Measurements from ENCODE around the gene CCL21. TPM values are rescaled to one million over a fixed set of nuclear protein-coding genes. Genes with fewer than 3 reads are reported as not detected.

Gene CCL21
- total RNA-seq, 1 experiment from 2014 or later, result not detected

DNA sequence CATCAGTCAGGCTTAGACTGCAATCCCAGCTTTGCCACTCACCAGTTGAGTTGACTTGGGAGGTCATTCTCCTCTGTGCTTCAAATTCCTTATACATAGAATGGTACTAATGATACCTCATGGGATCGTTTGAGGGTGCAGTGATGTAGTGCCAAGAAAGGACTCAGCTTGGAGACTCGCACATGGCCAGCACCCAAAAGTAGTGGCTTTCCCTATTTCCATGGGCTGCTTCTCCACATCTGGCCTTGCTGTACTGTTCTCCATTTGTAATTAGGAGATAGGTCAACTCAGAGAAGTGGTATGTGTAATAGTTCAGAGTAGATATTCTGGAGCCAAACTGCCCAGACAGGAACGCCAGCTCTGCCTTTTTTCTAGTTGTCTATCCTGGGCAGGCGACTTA, 24.3 kb downstream of the CCL21 start:
- H3K27ac Mint-ChIP-seq, result no peak overlapping the region
- CTCF ChIA-PET, result interaction anchor here (1.4 to 9.0 kb wide), 4 partner anchors 15 to 52 kb away, joined by 3 to 60 read pairs (median 13); no protein-coding TSS in a partner anchor
- peaks cover 16% of the 10 kb centered on the region for H3K4me1 Mint-ChIP-seq
- no peaks in the 10 kb centered on the region for H3K9me3 Mint-ChIP-seq
- H3K36me3 Mint-ChIP-seq, result no peaks in the 10 kb centered on the region
- POLR2A ChIA-PET, result no interaction called here
- no peaks in the 10 kb centered on the region for H3K27me3 Mint-ChIP-seq (ENCODE audit: low read depth)
- no peak for DNase-seq (ENCODE audit: low spot score)
- H3K4me3 Mint-ChIP-seq, result no peak overlapping the region
- TF ChIP-seq, protein P1, sequence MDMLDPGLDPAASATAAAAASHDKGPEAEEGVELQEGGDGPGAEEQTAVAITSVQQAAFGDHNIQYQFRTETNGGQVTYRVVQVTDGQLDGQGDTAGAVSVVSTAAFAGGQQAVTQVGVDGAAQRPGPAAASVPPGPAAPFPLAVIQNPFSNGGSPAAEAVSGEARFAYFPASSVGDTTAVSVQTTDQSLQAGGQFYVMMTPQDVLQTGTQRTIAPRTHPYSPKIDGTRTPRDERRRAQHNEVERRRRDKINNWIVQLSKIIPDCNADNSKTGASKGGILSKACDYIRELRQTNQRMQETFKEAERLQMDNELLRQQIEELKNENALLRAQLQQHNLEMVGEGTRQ (CRISPR knock-in tag; IDR thresholded peaks at IDR 0.05), result no peak
- no peak for ATAC-seq

DNA sequence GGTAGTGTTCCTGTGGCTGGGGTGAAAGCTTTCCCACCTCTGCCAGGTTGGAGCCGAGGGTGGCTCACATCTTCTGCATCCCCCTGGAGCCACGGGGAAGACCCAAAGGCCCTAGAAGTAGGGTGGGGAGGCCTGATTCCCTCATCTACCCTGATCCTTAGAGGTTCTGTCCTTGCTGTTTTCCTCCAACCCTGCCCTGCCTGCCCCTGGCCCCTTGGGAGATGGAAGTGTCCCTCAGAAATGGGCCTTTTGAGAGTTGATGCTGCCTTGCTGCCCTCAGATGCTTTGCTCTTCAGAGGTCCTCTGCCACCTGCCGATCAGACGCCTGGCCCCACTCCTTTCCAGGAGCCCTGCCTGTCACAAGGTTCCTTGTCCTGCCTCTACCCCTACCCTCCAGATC, 25.1 kb downstream of the CCL21 start:
- ATAC-seq (no peak), DNase-seq (ENCODE audit: low spot score) (no peak)
- no peaks in the 10 kb centered on the region for H3K27me3 Mint-ChIP-seq (ENCODE audit: low read depth)
- no peaks in the 10 kb centered on the region for H3K9me3 Mint-ChIP-seq
- H3K4me3 Mint-ChIP-seq, result no peak overlapping the region
- no peaks in the 10 kb centered on the region for H3K36me3 Mint-ChIP-seq
- no peak for TF ChIP-seq ELF4 (CRISPR knock-in tag; IDR thresholded peaks at IDR 0.05; ENCODE audit: low read depth)
- ChIA-PET CTCF (interaction anchor here (1.8 to 9.0 kb wide), 3 partner anchors 16 to 20 kb away, joined by 3 to 60 read pairs (median 23); no protein-coding TSS in a partner anchor), POLR2A (no interaction called here)
- H3K4me1 Mint-ChIP-seq, result peaks cover 16% of the 10 kb centered on the region
- H3K27ac Mint-ChIP-seq, result no peak overlapping the region

DNA sequence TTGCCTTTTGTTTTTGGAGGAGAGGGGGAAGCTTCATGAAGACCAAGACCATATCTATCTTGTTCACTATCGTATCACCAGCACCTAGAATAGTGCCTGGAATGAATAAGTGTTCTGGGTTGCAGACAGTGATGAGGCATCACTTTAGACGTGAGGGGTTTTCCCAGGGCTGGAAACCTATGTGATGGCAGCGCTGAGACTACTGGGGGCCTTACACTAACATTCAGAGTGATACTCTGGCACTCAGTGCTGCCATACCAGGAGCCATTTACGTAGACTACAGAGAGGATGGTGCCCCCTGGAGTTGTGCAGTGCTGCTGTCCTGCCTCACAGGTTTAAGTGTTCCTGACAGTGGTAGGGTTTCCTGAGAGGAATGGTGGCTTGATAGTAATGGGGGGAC, 25.8 kb downstream of the CCL21 start:
- no peak overlapping the region for H3K27ac Mint-ChIP-seq
- POLR2A ChIA-PET, result no interaction called here
- no peak for TF ChIP-seq SP1 (CRISPR knock-in tag; conservative IDR thresholded peaks at IDR 0.05)
- no peak for TF ChIP-seq ZNF121 (CRISPR knock-in tag; IDR thresholded peaks at IDR 0.05)
- TF ChIP-seq ESRRA (CRISPR knock-in tag; IDR thresholded peaks at IDR 0.05; ENCODE audit: borderline replicate concordance), result no peak
- TF ChIP-seq GTF2I (CRISPR knock-in tag; conservative IDR thresholded peaks at IDR 0.05), result no peak
- TF ChIP-seq, protein P2, sequence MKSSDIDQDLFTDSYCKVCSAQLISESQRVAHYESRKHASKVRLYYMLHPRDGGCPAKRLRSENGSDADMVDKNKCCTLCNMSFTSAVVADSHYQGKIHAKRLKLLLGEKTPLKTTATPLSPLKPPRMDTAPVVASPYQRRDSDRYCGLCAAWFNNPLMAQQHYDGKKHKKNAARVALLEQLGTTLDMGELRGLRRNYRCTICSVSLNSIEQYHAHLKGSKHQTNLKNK (CRISPR knock-in tag; IDR thresholded peaks at IDR 0.05), result no peak
- no peak for TF ChIP-seq NFE2L1 (CRISPR knock-in tag; IDR thresholded peaks at IDR 0.05)
- TF ChIP-seq ZNF416 (CRISPR knock-in tag; IDR thresholded peaks at IDR 0.05), result no peak
- TF ChIP-seq ZNF671 (CRISPR knock-in tag; IDR thresholded peaks at IDR 0.05), result no peak
- TF ChIP-seq RORB (CRISPR knock-in tag; IDR thresholded peaks at IDR 0.05), result no peak
- TF ChIP-seq KAT7 (CRISPR knock-in tag; IDR thresholded peaks at IDR 0.05; ENCODE audit: borderline replicate concordance), result no peak
- no peak for TF ChIP-seq ZBTB21 (CRISPR knock-in tag; IDR thresholded peaks at IDR 0.05; ENCODE audit: borderline replicate concordance)
- no peak for TF ChIP-seq ZNF263 (CRISPR knock-in tag; IDR thresholded peaks at IDR 0.05; ENCODE audit: low read depth)
- TF ChIP-seq, protein P3, sequence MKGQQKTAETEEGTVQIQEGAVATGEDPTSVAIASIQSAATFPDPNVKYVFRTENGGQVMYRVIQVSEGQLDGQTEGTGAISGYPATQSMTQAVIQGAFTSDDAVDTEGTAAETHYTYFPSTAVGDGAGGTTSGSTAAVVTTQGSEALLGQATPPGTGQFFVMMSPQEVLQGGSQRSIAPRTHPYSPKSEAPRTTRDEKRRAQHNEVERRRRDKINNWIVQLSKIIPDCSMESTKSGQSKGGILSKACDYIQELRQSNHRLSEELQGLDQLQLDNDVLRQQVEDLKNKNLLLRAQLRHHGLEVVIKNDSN (CRISPR knock-in tag; IDR thresholded peaks at IDR 0.05), result no peak
- TF ChIP-seq, protein P4, sequence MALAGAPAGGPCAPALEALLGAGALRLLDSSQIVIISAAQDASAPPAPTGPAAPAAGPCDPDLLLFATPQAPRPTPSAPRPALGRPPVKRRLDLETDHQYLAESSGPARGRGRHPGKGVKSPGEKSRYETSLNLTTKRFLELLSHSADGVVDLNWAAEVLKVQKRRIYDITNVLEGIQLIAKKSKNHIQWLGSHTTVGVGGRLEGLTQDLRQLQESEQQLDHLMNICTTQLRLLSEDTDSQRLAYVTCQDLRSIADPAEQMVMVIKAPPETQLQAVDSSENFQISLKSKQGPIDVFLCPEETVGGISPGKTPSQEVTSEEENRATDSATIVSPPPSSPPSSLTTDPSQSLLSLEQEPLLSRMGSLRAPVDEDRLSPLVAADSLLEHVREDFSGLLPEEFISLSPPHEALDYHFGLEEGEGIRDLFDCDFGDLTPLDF (CRISPR knock-in tag; IDR thresholded peaks at IDR 0.05), result no peak
- TF ChIP-seq, protein P5, sequence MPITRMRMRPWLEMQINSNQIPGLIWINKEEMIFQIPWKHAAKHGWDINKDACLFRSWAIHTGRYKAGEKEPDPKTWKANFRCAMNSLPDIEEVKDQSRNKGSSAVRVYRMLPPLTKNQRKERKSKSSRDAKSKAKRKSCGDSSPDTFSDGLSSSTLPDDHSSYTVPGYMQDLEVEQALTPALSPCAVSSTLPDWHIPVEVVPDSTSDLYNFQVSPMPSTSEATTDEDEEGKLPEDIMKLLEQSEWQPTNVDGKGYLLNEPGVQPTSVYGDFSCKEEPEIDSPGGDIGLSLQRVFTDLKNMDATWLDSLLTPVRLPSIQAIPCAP (CRISPR knock-in tag; IDR thresholded peaks at IDR 0.05), result no peak
- TF ChIP-seq ETV6 (CRISPR knock-in tag; IDR thresholded peaks at IDR 0.05), result no peak
- no peak for TF ChIP-seq HMGA2 (CRISPR knock-in tag; IDR thresholded peaks at IDR 0.05)
- no peak for TF ChIP-seq TCF7 (CRISPR knock-in tag; IDR thresholded peaks at IDR 0.05; ENCODE audit: low read depth)
- TF ChIP-seq, protein P6, sequence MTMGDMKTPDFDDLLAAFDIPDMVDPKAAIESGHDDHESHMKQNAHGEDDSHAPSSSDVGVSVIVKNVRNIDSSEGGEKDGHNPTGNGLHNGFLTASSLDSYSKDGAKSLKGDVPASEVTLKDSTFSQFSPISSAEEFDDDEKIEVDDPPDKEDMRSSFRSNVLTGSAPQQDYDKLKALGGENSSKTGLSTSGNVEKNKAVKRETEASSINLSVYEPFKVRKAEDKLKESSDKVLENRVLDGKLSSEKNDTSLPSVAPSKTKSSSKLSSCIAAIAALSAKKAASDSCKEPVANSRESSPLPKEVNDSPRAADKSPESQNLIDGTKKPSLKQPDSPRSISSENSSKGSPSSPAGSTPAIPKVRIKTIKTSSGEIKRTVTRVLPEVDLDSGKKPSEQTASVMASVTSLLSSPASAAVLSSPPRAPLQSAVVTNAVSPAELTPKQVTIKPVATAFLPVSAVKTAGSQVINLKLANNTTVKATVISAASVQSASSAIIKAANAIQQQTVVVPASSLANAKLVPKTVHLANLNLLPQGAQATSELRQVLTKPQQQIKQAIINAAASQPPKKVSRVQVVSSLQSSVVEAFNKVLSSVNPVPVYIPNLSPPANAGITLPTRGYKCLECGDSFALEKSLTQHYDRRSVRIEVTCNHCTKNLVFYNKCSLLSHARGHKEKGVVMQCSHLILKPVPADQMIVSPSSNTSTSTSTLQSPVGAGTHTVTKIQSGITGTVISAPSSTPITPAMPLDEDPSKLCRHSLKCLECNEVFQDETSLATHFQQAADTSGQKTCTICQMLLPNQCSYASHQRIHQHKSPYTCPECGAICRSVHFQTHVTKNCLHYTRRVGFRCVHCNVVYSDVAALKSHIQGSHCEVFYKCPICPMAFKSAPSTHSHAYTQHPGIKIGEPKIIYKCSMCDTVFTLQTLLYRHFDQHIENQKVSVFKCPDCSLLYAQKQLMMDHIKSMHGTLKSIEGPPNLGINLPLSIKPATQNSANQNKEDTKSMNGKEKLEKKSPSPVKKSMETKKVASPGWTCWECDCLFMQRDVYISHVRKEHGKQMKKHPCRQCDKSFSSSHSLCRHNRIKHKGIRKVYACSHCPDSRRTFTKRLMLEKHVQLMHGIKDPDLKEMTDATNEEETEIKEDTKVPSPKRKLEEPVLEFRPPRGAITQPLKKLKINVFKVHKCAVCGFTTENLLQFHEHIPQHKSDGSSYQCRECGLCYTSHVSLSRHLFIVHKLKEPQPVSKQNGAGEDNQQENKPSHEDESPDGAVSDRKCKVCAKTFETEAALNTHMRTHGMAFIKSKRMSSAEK (CRISPR knock-in tag; IDR thresholded peaks at IDR 0.05; ENCODE audit: borderline replicate concordance), result no peak
- peaks cover 16% of the 10 kb centered on the region for H3K4me1 Mint-ChIP-seq
- H3K27me3 Mint-ChIP-seq (ENCODE audit: low read depth), result no peaks in the 10 kb centered on the region
- no peaks in the 10 kb centered on the region for H3K9me3 Mint-ChIP-seq
- no peak for ATAC-seq
- no peak for DNase-seq (ENCODE audit: low spot score)
- no peaks in the 10 kb centered on the region for H3K36me3 Mint-ChIP-seq
- H3K4me3 Mint-ChIP-seq, result no peak overlapping the region
- CTCF ChIA-PET, result interaction anchor here (6.0 kb wide), 1 partner anchor 18 kb away, joined by 34 read pairs; no protein-coding TSS in a partner anchor

Measured in WTC11 (cell line).